Head of caudate nucleus (tissue), 42 donors: ENCODE measurements around the gene SBK3.
"Not testable (repeated sequence)": the region's sequence is repeated elsewhere in the genome, so short reads cannot be mapped to it uniquely, and the experiment has no call there.

Experiments used
- DNase-seq, 42 donors: peaks; one replicate each; pipeline versions ENCODE4 v3.0.0 to v3.0.0-alpha.2; 2020 to 2021; ENCODE audit warnings: mixed read lengths in 7 of 42
- intact Hi-C: fragments of 100-400 bp; cut with DNase I; formaldehyde crosslinking; loops from one replicate; pipeline ENCODE4 v1.15.0; 2022

Gene SBK3

GRCh38 chr19:55496820-55497219 lies 48.5 kb downstream of the SBK3 start:
- intact Hi-C loops = not testable (repeated sequence)

GRCh38 chr19:55495646-55496349 lies 49.5 kb downstream of the SBK3 start:
- DNase-seq = no peak
- intact Hi-C loops = no loop called here

More at GRCh38 chr19:55496820-55497219, 48.5 kb downstream of the SBK3 start:
- not testable (repeated sequence) for DNase-seq

GRCh38 chr19:55494172-55494761 lies 51.1 kb downstream of the SBK3 start:
- intact Hi-C loops = no loop called here

GRCh38 chr19:55493645-55494171 lies 51.6 kb downstream of the SBK3 start:
- DNase-seq = no peak
- intact Hi-C loops = no loop called here

More at GRCh38 chr19:55494172-55494761, 51.1 kb downstream of the SBK3 start:
- DNase-seq = peak in 40 of 42 donors; percentile 36 to 85 (median 70)

- DNase-seq = no peak
- intact Hi-C loops = no loop called here
Observed at GRCh38 chr19:55493052-55493644, 52.2 kb downstream of the SBK3 start.

GRCh38 chr19:55492362-55492944 lies 52.9 kb downstream of the SBK3 start:
- DNase-seq = peak in 23 of 42 donors; percentile 29 to 82 (median 57)
- intact Hi-C loops = no loop called here

GRCh38 chr19:55491546-55492360 lies 53.6 kb downstream of the SBK3 start:
- intact Hi-C loops = no loop called here
- DNase-seq = no peak
